Activated B cell treated with CpG ODN at 0.5 μM for 24 hours (primary cell): ENCODE measurements around the gene CHN2. TPM values are rescaled to one million over a fixed set of nuclear protein-coding genes. Genes with fewer than 3 reads are reported as not detected.

ENCODE experiments used
- ATAC-seq: fragments of 200-7000 bp; cut with Tn5 transposase; one replicate; pipeline ENCODE4 v1.10.0; 2021; ENCODE audit warnings: low read depth, mild to moderate bottlenecking, moderate library complexity
- CTCF ChIA-PET: fragments of 350-600 bp; sonication (Branson Sonifier 250); formaldehyde crosslinking; loops from one replicate; lab custom pipeline; 2021; ENCODE audit warnings: antibody characterized with exemption; lab: Charles Lee
- POLR2A ChIA-PET: fragments of 350-600 bp; sonication (Branson Sonifier 250); formaldehyde crosslinking; loops from one replicate; lab custom pipeline; 2021; ENCODE audit warnings: antibody characterized with exemption; lab: Charles Lee
- DNase-seq: peaks from one replicate; pipeline ENCODE4 v3.0.0; 2022
- H3K27ac Mint-ChIP-seq: one replicate; pipeline ENCODE4 v1.8.0; 2020; ENCODE audit warnings: mixed read lengths
- H3K27me3 Mint-ChIP-seq: one replicate; pipeline ENCODE4 v1.8.0; 2021; ENCODE audit warnings: mixed read lengths
- H3K36me3 Mint-ChIP-seq: one replicate; pipeline ENCODE4 v1.8.0; 2021; ENCODE audit warnings: low read depth, mixed read lengths
- H3K4me1 Mint-ChIP-seq: one replicate; pipeline ENCODE4 v1.8.0; 2021; ENCODE audit warnings: mixed read lengths
- H3K4me3 Mint-ChIP-seq: one replicate; pipeline ENCODE4 v1.8.0; 2020; ENCODE audit warnings: mild to moderate bottlenecking, mixed read lengths
- H3K9me3 Mint-ChIP-seq: one replicate; pipeline ENCODE4 v1.8.0; 2020; ENCODE audit warnings: mixed read lengths
- CTCF ChIP-seq: fragments of 200-600 bp; IDR thresholded peaks from one replicate; pipeline ENCODE4 v1.8.0; 2022; ENCODE audit warnings: antibody characterized with exemption, mild to moderate bottlenecking
- intact Hi-C: fragments of 100-400 bp; cut with micrococcal nuclease; formaldehyde crosslinking; loops from one replicate; pipeline ENCODE4 v1.15.1; 2024
- total RNA-seq: library from RNA; stranded (reverse); gene quantifications from 2 replicates; pipeline ENCODE4 v1.2.3, GENCODE V29; 2022

CHN2 gene
- total RNA-seq, 1 donor from 2014 or later: 1.8 TPM

GRCh38 chr7:29344334-29344978 lies 149.9 kb downstream of the CHN2 start:
- no peak for TF ChIP-seq CTCF
- H3K36me3 Mint-ChIP-seq: no peaks in the 10 kb centered on the region
- DNase-seq: no peak
- intact Hi-C loops: loop anchor here (10.0 kb wide), 1 partner anchor 420 kb away; no protein-coding TSS in a partner anchor
- ATAC-seq: no peak
- CTCF ChIA-PET: no interaction called here
- no peaks in the 10 kb centered on the region for H3K4me1 Mint-ChIP-seq
- H3K27ac Mint-ChIP-seq: no peak overlapping the region
- H3K4me3 Mint-ChIP-seq: no peak overlapping the region
- POLR2A ChIA-PET: no interaction called here
- peaks cover 1% of the 10 kb centered on the region for H3K27me3 Mint-ChIP-seq
- H3K9me3 Mint-ChIP-seq: no peaks in the 10 kb centered on the region

- no peaks in the 10 kb centered on the region for H3K4me1 Mint-ChIP-seq
- no peak overlapping the region for H3K27ac Mint-ChIP-seq
- no peak for ATAC-seq
- no peaks in the 10 kb centered on the region for H3K9me3 Mint-ChIP-seq
- no peak for DNase-seq
- peaks cover 1% of the 10 kb centered on the region for H3K27me3 Mint-ChIP-seq
- POLR2A ChIA-PET: no interaction called here
- no peak overlapping the region for H3K4me3 Mint-ChIP-seq
- TF ChIP-seq CTCF: no peak
- CTCF ChIA-PET: interaction anchor here (2.1 kb wide), 1 partner anchor 156 kb away, joined by 13 read pairs; no protein-coding TSS in a partner anchor
- intact Hi-C loops: loop anchor here (1.0 to 10.0 kb wide), 2 partner anchors 156 to 421 kb away; no protein-coding TSS in a partner anchor
- H3K36me3 Mint-ChIP-seq: no peaks in the 10 kb centered on the region
Observed at GRCh38 chr7:29345590-29345989, 151.0 kb downstream of the CHN2 start.

- H3K27me3 Mint-ChIP-seq: peaks cover 5% of the 10 kb centered on the region
- no peak overlapping the region for H3K4me3 Mint-ChIP-seq
- ChIA-PET POLR2A (no interaction called here), CTCF (interaction anchor here (2.1 kb wide), 1 partner anchor 157 kb away, joined by 13 read pairs; no protein-coding TSS in a partner anchor)
- H3K4me1 Mint-ChIP-seq: no peaks in the 10 kb centered on the region
- intact Hi-C loops: loop anchor here (10.0 kb wide), 1 partner anchor 422 kb away; no protein-coding TSS in a partner anchor
- H3K27ac Mint-ChIP-seq: no peak overlapping the region
- H3K36me3 Mint-ChIP-seq: no peaks in the 10 kb centered on the region
- H3K9me3 Mint-ChIP-seq: no peaks in the 10 kb centered on the region
- DNase-seq: no peak
- ATAC-seq: no peak
- TF ChIP-seq CTCF: no peak
Observed at GRCh38 chr7:29346231-29346978, 151.8 kb downstream of the CHN2 start.

GRCh38 chr7:29349362-29349761 lies 154.8 kb downstream of the CHN2 start:
- no peak for DNase-seq
- Mint-ChIP-seq H3K4me1 (no peaks in the 10 kb centered on the region), H3K4me3 (no peak overlapping the region), H3K36me3 (no peaks in the 10 kb centered on the region), H3K9me3 (no peaks in the 10 kb centered on the region), H3K27me3 (peaks cover 7% of the 10 kb centered on the region), H3K27ac (no peak overlapping the region)
- no peak for ATAC-seq
- ChIA-PET POLR2A (no interaction called here), CTCF (no interaction called here)
- TF ChIP-seq CTCF: no peak
- intact Hi-C loops: loop anchor here (10.0 kb wide), 1 partner anchor 425 kb away; no protein-coding TSS in a partner anchor

- POLR2A ChIA-PET: no interaction called here
- Mint-ChIP-seq H3K27me3 (peaks cover 7% of the 10 kb centered on the region), H3K36me3 (no peaks in the 10 kb centered on the region), H3K27ac (no peak overlapping the region), H3K4me1 (no peaks in the 10 kb centered on the region), H3K4me3 (no peak overlapping the region), H3K9me3 (no peaks in the 10 kb centered on the region)
- DNase-seq: no peak
- CTCF ChIA-PET: no interaction called here
- ATAC-seq: no peak
- TF ChIP-seq CTCF: no peak
- intact Hi-C loops: no loop called here
Observed at GRCh38 chr7:29350351-29350750, 155.8 kb downstream of the CHN2 start.
